Mesenteric fat pad (tissue), 1 donor: ENCODE measurements around the gene VWA5B1. TPM values are rescaled to one million over a fixed set of nuclear protein-coding genes. Genes with fewer than 3 reads are reported as not detected.

Source experiments
- DNase-seq: peaks from one replicate; pipeline ENCODE4 v3.0.0-alpha.2; 2020; ENCODE audit warnings: low spot score
- total RNA-seq: library from RNA; stranded (reverse); fragmentation: NEBNext Ultra II Directional; extraction: Animal tissue kit (Norgen Biotek cat#: 25700); gene quantifications from one replicate; pipeline ENCODE4 v1.2.1, GENCODE V29; 2021
- donor health status: DM: yes; HTN: yes; CAD: no.

The VWA5B1 gene
- total RNA-seq, 1 donor from 2014 or later, result not detected

DNA sequence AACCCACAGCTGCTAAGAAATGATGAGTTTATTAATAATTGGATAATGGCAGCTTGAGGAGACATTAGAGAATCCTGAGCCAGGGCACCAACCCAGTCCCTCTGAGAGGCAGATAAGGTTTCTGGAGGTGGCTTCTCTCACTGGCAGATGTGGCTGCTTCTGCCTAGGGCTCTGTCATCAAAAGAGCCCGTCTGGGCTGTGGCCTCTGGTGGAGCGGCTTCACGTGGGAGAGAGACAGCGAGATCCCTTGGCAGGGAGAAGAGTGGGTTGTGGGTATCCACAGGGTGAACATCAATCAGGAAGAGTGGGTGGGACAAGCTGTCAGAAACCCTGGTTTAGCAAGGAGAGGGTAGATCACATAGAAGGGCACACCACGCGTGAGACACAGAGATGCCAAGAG, 30.0 kb downstream of the VWA5B1 start:
- no peak for DNase-seq

GRCh38 chr1:20321573-20321972, 30.9 kb downstream of the VWA5B1 start:
- no peak for DNase-seq

DNA sequence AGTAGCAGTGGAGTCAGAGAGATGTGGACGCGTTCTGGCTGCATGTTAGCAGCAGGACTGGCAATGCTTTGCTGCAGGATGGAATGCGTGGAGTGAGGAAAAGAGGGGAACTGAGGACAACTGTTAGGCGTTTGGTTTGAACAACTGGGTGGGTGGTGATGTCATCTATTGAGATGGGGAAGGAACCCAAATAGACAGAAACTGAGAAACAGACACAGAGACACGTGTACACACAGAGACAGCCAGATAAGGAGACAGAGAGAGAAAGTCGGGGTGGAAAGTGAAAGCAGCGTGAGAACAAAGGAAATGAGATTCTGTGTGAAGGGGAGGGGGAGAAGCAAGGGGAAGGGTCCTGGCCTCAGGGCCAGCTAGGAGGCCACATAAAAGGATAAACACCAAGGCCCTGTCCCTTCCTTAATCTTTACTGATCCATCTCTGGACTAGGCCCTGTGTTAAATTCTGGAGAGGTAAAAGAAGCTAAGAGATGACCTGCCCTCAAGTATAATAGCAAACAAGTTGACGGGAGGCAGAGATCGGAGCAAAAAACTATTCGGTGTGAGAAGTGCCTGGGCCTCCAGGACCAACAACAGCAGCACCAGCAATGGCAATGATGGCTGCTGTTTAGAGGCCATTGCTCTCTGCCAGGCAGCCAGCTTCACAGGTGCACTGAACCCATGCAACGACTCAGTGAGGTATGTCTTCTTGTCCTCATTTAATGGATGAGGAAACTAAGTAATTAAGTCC, 31.6 kb downstream of the VWA5B1 start:
- DNase-seq, result no peak

DNA sequence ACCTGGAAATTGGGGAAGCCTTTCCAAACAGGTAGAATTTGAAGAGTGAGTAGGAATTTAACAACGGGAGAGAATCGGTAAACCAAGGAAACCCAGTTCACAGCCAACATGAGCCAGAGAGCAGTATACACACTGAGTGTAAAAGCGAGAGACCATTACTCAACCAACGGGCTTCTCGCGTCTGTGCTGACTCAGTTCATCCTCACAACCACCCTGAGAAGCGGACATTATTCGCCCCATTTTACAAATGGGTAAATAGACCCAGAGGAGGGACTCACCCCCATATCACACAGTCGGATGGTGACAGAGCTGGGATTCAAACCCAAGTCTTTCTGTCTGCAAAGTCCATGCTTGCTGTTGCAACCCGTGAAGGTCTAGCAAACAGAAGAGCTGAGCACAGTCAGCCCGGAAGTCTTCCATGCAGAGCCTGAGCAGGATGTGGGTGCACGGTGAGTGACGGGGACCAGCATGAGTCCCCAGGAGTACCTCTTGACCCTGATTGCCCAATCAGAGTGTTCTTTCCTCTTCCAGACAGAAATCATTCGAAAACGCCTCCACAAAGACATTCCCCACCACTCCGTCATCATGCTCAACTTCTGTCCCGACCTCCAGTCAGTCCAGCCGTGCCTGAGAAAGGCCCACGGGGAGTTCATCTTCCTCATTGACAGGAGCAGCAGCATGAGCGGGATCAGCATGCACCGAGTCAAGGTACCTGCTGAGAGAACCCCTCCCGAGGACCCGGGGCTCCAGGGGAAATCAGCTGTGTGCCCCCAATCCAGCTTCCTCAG, 32.3 kb downstream of the VWA5B1 start:
- no peak for DNase-seq

DNA sequence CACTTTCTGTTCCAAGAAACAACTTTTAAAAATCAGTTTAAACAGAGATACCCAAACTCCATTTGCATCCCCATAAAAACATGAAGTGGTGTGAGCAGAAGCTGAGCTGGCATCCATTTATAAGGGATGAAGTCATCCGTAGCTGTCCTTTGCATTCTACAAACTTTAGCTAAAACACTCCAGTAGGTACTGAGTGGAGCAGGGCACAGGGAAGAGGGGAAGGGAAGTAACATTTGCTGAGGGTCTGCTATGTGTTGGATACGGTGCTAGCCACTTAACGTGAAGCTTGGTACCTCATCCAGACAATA, 32.9 kb downstream of the VWA5B1 start:
- no peak for DNase-seq

- no peak for DNase-seq
Observed at GRCh38 chr1:20324704-20325406, 34.2 kb downstream of the VWA5B1 start.

DNA sequence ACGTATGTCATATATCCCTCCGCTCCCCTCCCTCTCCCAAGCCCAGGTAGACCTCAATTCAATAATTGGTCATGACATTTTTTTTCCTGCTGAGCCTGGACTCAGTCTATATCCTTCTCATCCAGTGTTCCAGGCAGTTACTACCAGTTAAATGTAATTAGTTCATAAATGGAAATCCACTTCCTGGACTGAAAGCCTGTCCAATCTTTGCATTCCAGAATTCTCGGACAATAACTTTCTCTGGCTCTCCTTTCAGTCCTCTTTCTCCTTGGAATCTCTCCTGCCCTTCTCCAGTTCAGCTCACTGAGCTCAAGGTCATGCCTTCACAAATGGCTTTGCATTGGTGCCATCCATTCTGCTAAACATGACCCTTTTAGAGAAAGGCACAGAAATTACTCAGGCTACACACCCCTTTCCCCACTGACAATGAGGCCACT, 34.8 kb downstream of the VWA5B1 start:
- DNase-seq, result no peak

DNA sequence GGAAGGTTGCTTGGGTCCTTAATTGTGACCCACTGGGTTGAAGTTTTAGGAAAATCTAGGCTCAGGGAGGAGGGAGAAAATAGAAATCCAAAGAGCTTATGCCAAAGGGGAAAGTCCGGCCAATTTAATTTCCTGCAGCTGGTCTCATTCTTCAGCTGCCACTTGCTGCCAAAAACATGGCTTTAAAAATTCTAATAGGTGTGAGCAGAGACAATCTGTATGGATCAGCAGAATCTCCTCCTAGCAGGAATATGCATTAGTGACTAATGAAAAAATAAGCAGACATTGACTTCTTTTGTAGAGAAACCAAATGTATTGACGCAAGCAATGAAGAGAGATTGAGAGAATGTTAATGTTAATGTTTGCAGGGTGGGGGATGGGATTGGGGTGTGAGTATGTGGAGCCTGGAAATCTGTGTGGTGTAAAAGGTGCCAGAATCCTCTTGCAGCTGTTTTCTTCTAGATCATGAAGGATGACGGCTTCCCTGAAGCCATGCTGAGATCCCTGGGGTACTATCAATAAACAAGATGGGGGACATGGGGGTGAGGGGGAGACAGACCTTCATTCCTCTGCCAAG, 35.3 kb downstream of the VWA5B1 start:
- DNase-seq, result no peak

- no peak for DNase-seq
Observed at GRCh38 chr1:20327467-20327866, 36.8 kb downstream of the VWA5B1 start.

- no peak for DNase-seq
Observed at GRCh38 chr1:20328201-20328600, 37.5 kb downstream of the VWA5B1 start.

DNA sequence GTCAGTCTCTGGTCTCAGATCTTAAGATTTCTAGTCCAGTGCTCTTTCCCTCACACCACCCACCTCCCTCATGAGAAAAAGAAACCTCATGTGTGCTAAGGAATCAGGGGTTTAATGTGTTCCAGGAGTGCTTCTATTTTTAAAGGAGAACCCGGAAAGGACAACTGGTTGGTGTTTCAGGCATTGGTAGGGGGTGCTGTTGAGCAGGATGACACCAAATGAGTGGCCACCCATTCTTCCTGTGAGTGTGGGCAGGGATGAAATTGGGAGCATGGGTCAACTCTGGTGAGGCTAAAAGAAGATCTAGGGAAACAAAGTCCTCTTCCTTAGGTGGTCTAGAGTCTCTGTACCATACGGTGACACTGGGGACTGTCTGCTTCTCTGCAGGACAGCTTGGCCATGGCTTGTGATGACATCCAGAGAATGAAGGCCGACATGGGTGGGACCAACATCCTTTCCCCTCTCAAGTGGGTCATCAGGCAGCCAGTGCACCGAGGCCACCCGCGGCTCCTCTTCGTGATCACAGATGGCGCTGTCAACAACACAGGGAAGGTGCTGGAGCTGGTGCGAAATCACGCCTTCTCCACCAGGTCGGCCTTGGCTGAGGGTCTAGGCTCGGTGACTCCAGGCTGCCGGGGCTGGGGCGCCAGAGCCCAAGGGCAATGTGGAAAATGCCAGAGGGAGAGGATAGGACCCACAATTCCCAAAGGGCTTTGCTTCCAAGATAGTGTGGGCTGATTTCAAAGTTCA, 39.3 kb downstream of the VWA5B1 start:
- DNase-seq, result no peak

- DNase-seq, result no peak
Observed at GRCh38 chr1:20334103-20334502, 43.4 kb downstream of the VWA5B1 start.

- DNase-seq, result no peak
Observed at GRCh38 chr1:20336105-20336605, 45.5 kb downstream of the VWA5B1 start.

- no peak for DNase-seq
Observed at GRCh38 chr1:20337581-20337980, 46.9 kb downstream of the VWA5B1 start.

GRCh38 chr1:20339811-20340457, 49.3 kb downstream of the VWA5B1 start:
- no peak for DNase-seq

- no peak for DNase-seq
Observed at GRCh38 chr1:20342294-20343148, 51.8 kb downstream of the VWA5B1 start.

- DNase-seq, result no peak
Observed at GRCh38 chr1:20343149-20343937, 52.7 kb downstream of the VWA5B1 start.

DNA sequence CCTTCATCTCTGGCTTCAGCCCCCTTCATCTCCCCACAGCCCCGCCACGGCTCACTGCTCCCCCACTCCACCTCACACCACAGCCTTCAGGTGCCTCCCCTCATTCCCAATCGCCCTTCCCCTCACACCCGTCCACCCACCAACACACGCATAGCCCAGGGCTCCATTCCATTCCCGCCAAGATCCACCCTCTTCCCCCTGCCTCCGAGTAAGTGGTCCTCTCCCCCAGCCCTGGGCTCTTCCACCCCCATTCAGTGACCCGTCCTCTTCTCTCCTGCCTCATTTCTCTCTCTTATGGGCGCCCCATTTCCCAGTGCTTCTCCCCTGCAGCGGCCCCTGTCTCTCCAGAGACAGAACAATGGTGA, 53.2 kb downstream of the VWA5B1 start:
- DNase-seq, result no peak

- no peak for DNase-seq
Observed at GRCh38 chr1:20344738-20345137, 54.1 kb downstream of the VWA5B1 start.
